Esophagus (tissue), 2 donors: Measurements from ENCODE around the gene SLC46A1. TPM values are rescaled to one million over a fixed set of nuclear protein-coding genes. Genes with fewer than 3 reads are reported as not detected.

Experiments
- H3K27ac ChIP-seq, 2 donors: one replicate each; pipeline ENCODE4 v1.5.1; 2013; ENCODE audit warnings: low read depth in 2 of 2, mild to moderate bottlenecking in 2 of 2, inconsistent platforms in 1 of 2, low read length in 1 of 2, moderate library complexity in 1 of 2
- H3K27me3 ChIP-seq, 2 donors: one replicate each; pipeline ENCODE4 v1.6.1; 2013; ENCODE audit warnings: low read length in 2 of 2, control low read depth in 1 of 2, mild to moderate bottlenecking in 1 of 2; ENCODE audit not compliant: insufficient read depth in 2 of 2, control insufficient read depth in 1 of 2
- H3K36me3 ChIP-seq, 2 donors: one replicate each; pipeline ENCODE4 v1.6.1; 2013; ENCODE audit warnings: low read length in 1 of 2; ENCODE audit not compliant: control insufficient read depth in 2 of 2, insufficient read depth in 2 of 2
- H3K4me1 ChIP-seq, 2 donors: one replicate each; pipeline ENCODE4 v1.6.1; 2013; ENCODE audit warnings: low read length in 1 of 2; ENCODE audit not compliant: control insufficient read depth in 2 of 2, insufficient read depth in 2 of 2
- H3K4me3 ChIP-seq, 2 donors: one replicate each; pipeline ENCODE4 v1.5.1; 2013; ENCODE audit warnings: low read length in 2 of 2, mild to moderate bottlenecking in 2 of 2, low read depth in 1 of 2, moderate library complexity in 1 of 2
- H3K9me3 ChIP-seq, 2 donors: one replicate each; pipeline ENCODE4 v1.6.1; 2013; ENCODE audit warnings: mild to moderate bottlenecking in 2 of 2, low read depth in 1 of 2, low read length in 1 of 2, moderate library complexity in 1 of 2; ENCODE audit not compliant: control insufficient read depth in 2 of 2, insufficient read depth in 1 of 2
- WGBS, 2 donors: extraction: QIAGEN DNeasy Blood & Tissue Kit; methylation state at CpG; one replicate each; pipeline ENCODE4 v1.1.7; 2013; 5-methylcytosine and 5-hydroxymethylcytosine counted together
- polyA plus RNA-seq, 2 donors: library from polyadenylated mRNA; stranded (reverse); fragments of 200-250 nt; gene quantifications; one replicate each; pipeline ENCODE4 v1.2.3, GENCODE V29; 2013
- donor health status: healthy with polysubstance abuse.
- donor health status: Bipolar disorder and iron deficiency.

Gene SLC46A1
- polyA plus RNA-seq, 2 donors = 0.86 to 1.6 TPM

DNA sequence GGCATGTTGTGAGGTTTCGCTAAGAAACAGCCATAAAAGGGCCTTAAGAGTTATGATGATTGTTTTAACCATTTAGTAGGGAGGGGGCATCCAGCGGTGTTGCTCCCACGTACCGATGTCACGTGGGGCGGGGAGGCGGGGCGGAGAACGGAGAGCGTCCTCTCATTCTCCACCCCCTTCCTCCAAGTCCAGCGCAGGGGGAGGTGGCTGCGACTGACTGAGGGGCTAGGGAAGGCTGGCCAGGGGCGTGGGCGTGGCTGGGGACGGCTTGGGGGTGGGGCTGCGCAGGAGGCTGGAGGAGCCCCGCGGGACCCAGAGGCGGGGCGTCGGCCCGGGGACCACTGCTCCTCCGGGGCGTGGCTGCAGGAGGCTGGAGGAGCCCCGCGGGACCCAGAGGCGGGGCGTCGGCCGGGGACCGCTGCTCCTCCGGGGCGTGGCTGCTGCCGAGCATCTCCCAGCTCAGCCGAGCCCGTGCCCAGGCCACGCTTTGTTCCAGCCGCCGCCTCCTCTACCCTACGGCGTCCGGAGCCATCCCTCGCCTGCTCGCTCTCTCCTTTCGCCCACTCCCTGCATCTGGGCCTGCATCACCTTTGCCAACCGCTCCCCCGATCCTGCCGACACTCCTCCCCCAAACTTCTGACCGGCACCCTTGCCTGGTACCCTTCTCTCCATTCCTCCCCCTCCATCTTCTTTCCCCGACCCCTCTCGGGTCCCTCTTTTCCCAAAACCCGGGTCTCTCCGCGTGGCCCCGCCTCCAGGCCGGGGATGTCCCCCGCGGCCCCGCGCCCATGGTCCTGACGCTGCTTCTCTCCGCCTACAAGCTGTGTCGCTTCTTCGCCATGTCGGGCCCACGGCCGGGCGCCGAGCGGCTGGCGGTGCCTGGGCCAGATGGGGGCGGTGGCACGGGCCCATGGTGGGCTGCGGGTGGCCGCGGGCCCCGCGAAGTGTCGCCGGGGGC lies 34.5 kb downstream of the SLC46A1 start, which contains the start of gene SARM1:
Gene SARM1 (plus strand): TSS at position 450 of the 958 bp plus-strand sequence. CDS start 339 bp downstream, at position 789.
- Histone ChIP-seq H3K4me3 (peak within 1 kb of the TSS; percentile 27 to 51), H3K27me3 (no peaks in the 10 kb centered on the region), H3K27ac (peak within 1 kb of the TSS; percentile 55 to 57), H3K4me1 (peaks cover 10 to 14% of the 10 kb centered on the region in 2 donors), H3K9me3 (no peaks in the 10 kb centered on the region), H3K36me3 (no peaks in the 10 kb centered on the region)
- whole genome bisulfite sequencing, 2 donors = 1% methylated on average over 72 to 80 of the region's 80 CpGs

DNA sequence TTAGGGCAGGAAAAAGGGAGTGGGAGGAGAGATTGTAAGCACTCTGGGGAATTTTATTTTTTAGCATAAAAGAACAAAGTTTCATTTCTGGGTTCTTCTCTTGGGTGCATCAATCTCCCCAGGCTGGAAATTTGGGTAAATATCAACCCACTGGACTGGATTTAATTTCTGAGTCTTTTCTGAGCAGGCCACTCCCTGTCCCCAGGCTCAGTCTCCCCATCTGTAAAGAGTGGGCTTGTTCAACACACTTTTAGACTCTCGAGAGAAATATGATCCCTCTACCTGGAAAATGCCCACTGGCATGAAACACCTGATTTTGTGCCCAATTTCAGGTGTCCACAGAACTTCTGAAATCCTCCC lies 35.3 kb downstream of the SLC46A1 start:
- Histone ChIP-seq H3K36me3 (no peaks in the 10 kb centered on the region), H3K4me3 (no peak overlapping the region), H3K27ac (peak overlapping the region; percentile 16 to 37), H3K27me3 (no peaks in the 10 kb centered on the region), H3K4me1 (peaks cover 10 to 14% of the 10 kb centered on the region in 2 donors), H3K9me3 (no peaks in the 10 kb centered on the region)
- 50 to 61% methylated on average over 1 of the region's 1 CpG for WGBS, 2 donors

DNA sequence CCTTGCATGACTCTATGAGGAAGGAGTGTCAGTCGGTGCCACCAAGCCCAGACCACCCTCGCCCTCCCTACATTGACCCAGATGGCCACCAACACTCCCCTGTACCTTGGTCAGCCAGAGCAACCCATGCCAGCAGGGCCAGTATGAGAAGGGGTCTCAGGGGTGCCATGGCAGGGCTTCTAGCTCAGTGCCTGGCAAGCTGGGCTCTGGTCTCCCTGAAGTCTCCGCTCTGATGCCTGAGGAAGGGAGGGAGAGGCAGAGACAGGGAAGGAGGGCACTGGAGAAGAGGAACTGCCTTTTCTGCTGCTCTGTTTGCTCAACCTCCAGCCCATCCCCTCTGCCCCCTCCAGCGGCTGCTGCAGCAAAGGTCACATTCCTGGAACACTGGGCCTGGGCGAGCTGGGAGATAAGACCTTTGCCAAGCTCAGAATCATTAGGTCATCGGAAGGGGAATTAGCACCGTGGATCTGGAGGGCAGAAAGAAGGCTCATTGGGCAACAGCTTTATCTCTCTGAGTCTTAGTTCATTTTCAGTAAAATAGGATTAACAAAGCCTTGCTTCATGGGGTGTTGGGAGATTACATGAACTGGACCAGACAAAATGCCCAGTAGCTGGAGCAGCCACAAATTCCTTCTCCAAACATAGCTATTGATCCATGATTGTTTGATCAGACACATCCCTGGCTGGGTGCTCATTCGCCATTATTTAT lies 35.8 kb downstream of the SLC46A1 start, which contains the start of gene VTN:
Gene VTN (minus strand): TSS at position 273 of the 709 bp plus-strand sequence. CDS start 104 bp downstream, at position 169.
- Histone ChIP-seq H3K9me3 (no peaks in the 10 kb centered on the region), H3K36me3 (no peaks in the 10 kb centered on the region), H3K27ac (peak within 1 kb of the TSS; percentile 16 to 37), H3K27me3 (no peaks in the 10 kb centered on the region), H3K4me1 (peaks cover 10 to 14% of the 10 kb centered on the region in 2 donors), H3K4me3 (no peak within 1 kb of the TSS)
- WGBS, 2 donors = 30 to 34% methylated on average over 8 of the region's 8 CpGs

DNA sequence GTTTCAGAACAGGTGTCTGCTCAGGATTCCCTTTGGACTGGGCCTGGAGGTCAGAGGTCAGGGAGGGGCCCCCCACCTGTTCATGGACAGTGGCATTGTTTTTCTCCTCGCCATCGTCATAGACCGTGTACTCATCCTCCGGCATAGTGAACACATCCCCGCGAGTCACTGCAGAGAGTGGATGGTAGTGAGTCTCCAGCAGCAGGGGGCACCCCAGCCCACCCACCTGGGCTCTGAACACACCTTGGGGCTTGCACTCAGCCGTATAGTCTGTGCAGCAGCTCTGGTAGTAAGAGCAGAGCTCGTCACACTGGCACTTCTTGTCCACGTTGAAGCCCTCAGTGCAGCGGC lies 36.4 kb downstream of the SLC46A1 start:
- no peaks in the 10 kb centered on the region for H3K27me3 ChIP-seq
- peaks cover 10 to 14% of the 10 kb centered on the region in 2 donors for H3K4me1 ChIP-seq
- H3K36me3 ChIP-seq = no peaks in the 10 kb centered on the region
- H3K9me3 ChIP-seq = no peaks in the 10 kb centered on the region
- H3K27ac ChIP-seq = no peak overlapping the region
- H3K4me3 ChIP-seq = no peak overlapping the region
- 58 to 70% methylated on average over 10 of the region's 10 CpGs for WGBS, 2 donors

DNA sequence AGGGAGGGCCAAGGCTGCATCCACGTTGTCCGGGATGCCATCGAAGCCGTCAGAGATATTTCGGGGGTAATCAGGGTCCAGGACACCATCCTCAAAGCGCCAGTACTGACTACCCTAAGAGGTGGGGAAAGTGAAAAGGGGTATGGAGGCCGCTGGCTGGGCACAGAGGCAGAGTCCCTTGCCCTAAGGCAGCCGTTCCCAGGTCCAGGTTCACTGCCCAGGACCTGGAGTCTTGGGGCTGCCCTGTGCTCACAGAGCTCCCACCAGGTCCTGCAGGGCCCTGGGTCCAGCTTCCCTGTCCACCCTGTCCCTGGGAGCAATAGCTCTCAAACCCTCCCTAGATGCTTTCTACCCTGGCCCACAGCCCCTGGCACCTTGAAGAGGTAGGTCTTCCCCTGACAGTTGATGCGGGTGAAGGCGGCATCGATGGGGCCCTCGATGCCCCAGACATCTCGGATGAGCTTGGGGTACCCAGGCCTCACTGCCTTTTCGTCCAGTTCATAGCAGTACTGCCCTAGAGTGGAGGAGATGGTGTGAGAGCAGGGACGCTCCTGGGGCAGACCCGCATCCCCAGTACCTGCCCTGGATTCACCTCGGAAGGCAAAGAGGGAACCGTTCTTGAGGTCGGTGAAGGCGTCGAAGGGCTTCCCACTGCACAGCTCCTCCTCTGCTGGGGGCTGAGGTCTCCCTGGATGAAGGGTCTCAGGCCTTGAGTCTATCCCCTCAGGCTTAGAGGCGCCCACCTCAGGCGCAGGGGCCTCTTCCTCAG lies 36.9 kb downstream of the SLC46A1 start:
- Histone ChIP-seq H3K36me3 (peaks cover 0 to 2% of the 10 kb centered on the region in 2 donors), H3K27ac (no peak overlapping the region), H3K27me3 (no peaks in the 10 kb centered on the region), H3K4me3 (no peak overlapping the region), H3K9me3 (no peaks in the 10 kb centered on the region), H3K4me1 (peaks cover 10 to 14% of the 10 kb centered on the region in 2 donors)
- WGBS, 2 donors = 89% methylated on average over 23 of the region's 23 CpGs

DNA sequence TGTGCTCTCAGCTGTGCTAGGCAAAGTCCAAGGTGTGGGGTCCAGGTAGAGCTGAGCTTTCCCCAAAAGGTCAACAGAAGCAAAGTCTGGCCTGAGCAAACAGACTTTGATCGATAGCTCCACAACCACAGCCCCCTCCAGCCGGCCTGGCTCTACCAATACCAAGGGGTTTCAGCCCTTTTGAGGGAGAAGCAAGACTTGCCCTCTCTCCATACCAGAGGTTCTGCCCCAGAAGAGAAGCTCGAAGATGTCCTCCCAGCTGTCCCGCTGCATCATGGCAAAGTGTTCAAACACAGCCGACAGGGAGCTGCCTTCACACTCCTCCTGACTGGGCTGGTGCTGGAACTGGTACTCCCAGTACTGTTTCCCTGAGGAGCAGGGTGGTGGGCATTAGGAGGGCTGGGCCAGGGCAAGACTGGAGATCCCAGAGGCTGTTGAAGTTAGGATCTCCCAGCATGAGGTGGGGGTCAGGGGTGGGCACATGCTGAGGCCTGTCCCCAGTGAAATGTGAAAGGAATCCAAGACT lies 37.6 kb downstream of the SLC46A1 start:
- WGBS, 2 donors = 52 to 69% methylated on average over 5 of the region's 5 CpGs
- no peak overlapping the region for H3K4me3 ChIP-seq
- H3K4me1 ChIP-seq = peaks cover 10 to 14% of the 10 kb centered on the region in 2 donors
- H3K36me3 ChIP-seq = peaks cover 0 to 7% of the 10 kb centered on the region in 2 donors
- no peak overlapping the region for H3K27ac ChIP-seq
- H3K27me3 ChIP-seq = no peaks in the 10 kb centered on the region
- no peaks in the 10 kb centered on the region for H3K9me3 ChIP-seq

DNA sequence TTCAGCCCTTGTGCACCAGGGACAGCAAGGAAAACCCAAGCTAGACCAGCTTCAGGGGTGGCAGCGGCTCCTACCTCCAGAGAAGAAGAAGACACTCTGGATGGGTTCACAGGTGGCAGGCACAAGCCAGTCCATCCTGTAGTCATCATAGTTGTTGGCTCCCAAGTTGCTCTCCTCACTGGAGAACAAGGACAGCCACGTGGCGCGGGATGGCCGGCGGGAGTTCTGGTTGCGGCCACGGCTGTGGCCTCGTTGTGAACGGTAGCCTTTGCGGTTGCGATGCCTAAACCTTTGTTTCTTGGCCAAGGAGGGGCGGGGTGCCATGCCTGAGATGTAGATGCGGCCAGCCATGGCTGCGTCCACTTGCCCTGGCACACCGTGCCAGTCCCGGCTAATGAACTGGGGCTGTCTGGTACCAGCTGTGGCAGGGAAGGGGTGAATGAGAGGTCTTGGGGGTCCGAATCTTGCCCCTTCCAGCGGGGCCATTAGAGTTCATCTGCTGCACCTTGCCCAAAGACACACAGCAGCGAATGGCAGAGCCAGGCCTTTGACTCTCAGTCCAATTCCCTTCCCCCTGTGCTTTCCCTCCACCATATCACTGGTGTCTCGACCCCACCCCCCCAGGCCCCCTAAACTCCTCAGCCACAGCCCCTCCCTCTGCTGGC lies 38.2 kb downstream of the SLC46A1 start:
- Histone ChIP-seq H3K9me3 (no peaks in the 10 kb centered on the region), H3K4me3 (no peak overlapping the region), H3K4me1 (peaks cover 6 to 13% of the 10 kb centered on the region in 2 donors), H3K27me3 (no peaks in the 10 kb centered on the region), H3K27ac (no peak overlapping the region), H3K36me3 (peaks cover 0 to 8% of the 10 kb centered on the region in 2 donors)
- WGBS, 2 donors = 86 to 89% methylated on average over 21 of the region's 21 CpGs

DNA sequence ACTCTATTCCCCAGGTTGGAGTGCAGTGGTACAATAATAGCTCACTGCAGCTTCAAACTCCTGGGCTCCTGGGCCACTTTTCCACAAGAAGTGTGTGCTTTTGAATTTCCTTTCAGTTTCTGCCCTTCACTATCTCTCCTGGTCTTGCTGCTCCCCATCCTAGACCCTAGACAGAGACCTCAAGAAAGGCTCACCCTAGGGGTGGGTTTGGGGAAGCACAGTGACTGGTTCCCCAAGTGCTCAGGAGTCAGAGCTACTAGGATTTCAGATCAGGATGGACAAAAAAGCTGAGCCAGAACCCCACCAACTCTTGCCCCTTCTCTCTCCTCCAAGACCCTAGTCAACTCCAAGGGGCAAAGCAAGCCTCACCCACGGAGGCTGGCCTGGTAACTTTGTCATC lies 39.4 kb downstream of the SLC46A1 start:
- Histone ChIP-seq H3K27ac (no peak overlapping the region), H3K9me3 (no peaks in the 10 kb centered on the region), H3K4me3 (no peak overlapping the region), H3K36me3 (peaks cover 0 to 12% of the 10 kb centered on the region in 2 donors), H3K4me1 (peaks cover 0 to under 1% of the 10 kb centered on the region in 2 donors), H3K27me3 (no peaks in the 10 kb centered on the region)
- 70 to 90% methylated on average over 1 of the region's 1 CpG for WGBS, 2 donors
